Activated CD8-positive, alpha-beta memory T cell treated with anti-CD3 and anti-CD28 coated beads, Interleukin-2, amount 50 U/mL, for 24 hours (primary cell): ENCODE results near the gene RASA4B.
"Not testable (repeated sequence)": the region's sequence is repeated elsewhere in the genome, so short reads cannot be mapped to it uniquely, and the experiment has no call there.

Experiments used
- DNase-seq: peaks from one replicate; pipeline ENCODE4 v3.0.0-alpha.2; 2020; ENCODE audit errors: extremely low read depth

Gene RASA4B

DNA sequence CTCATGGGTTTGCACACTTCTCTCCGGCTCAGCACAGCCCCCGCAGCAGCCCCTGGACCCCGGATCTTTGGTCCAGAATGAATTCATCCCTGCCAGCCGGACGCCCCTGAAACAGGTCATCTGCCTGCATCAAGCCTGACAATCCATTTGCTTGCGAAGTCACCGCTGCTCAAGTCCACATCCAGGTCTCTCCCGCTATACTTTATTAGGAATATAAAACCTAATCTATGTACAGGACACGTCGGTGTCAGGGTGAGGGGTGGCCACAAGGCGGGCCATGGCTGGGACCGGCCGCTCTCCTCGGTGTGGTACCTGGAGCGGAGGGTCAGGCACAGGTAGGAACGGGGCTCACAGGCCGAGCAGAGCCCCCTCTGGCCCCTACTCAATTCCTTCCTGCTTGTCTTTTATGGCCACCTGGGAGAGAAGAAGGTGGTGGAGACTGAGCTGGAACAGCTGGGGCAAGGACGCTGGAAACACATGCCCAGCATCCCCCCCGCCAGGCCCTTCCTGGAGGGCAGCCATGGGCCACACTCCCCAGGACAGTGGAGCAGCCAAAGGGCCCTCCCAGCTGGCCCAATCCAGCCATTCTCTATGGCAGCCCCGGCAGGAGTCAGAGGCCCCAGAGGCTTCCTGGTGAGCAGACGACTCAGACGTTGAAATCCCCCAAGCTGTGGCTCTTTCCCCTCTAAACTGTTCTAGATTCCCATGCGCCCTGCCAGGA, 44.1 kb downstream of the RASA4B start:
- DNase-seq: no peak

DNA sequence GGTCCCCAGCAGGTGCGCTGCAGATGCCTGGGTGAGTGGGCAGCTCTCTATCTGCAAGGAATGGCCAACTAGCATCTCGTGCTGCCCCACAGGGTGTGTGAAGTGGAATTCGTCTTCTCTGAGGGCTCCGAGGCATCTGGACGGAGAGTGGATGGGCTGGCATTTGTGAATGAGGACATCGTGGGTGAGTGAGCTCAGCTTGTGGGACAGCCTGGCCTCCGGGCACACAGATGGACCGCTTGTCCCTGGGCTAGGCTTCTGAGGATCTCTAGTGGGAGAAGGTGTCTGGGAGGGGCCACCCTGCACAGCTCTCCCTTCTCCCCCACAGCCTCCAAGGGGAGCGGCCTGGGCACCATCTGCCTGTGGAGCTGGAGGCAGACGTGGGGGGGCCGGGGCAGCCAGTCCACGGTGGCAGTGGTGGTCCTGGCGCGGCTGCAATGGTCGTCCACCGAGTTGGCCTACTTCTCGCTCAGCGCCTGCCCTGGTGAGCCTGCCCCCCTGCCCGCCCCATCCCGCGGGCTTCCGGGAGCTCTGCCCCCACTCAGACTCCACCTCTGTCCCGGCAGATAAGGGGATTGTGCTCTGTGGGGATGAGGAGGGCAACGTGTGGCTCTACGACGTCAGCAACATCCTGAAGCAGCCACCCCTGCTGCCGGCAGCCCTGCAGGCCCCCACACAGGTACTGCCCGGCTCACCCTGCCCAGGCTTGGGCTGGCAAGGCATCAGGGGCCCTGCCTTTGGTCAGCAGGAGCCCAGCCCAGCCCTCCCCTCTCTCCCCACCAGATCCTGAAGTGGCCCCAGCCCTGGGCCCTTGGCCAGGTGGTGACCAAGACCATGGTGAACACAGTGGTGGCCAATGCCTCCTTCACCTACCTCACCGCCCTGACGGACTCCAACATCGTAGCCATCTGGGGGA, 45.2 kb downstream of the RASA4B start:
- DNase-seq: no peak

GRCh38 chr7:102471791-102472125, 45.8 kb downstream of the RASA4B start:
- DNase-seq: no peak

DNA sequence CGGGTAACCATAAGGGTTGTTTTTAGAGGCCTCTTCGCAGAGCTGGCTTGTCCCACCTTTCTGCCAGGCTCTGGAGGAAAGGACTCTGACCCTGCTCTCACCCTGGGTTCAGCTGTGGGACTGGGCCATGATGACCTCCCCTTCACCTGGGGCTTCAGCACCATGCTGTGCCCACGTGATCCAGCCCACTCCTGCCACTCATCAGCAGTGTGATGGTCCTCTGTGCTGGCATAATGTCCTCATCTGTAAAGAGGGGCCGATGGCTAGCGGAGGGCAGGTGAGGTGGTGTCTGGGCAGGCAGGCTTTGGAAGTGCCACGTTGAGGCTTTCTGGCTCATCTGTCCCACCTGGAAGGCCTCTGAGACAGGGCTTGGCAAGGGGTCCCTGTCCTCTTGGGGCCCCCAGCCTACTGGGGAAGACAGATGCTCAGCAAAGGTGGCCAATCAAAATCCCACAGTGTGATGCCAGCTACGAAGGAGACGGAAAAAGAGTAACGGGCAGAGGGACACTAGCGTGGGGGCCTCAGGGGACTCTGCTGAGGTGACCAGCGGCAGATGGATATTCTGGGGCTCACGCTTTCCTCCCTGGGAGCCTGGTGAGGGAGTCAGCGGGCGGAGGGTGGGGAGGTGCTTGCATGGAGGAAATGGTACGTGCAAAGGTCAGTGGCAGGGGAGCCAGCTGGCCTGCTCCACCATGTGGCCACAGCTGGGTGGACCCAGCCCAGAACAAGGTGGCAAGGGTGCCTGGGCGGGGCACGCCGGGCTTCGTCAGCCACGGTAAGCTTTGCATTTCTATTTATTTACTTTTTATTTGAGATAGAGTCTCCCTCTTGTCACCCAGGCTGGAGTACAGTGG, 47.4 kb downstream of the RASA4B start:
- DNase-seq: no peak

DNA sequence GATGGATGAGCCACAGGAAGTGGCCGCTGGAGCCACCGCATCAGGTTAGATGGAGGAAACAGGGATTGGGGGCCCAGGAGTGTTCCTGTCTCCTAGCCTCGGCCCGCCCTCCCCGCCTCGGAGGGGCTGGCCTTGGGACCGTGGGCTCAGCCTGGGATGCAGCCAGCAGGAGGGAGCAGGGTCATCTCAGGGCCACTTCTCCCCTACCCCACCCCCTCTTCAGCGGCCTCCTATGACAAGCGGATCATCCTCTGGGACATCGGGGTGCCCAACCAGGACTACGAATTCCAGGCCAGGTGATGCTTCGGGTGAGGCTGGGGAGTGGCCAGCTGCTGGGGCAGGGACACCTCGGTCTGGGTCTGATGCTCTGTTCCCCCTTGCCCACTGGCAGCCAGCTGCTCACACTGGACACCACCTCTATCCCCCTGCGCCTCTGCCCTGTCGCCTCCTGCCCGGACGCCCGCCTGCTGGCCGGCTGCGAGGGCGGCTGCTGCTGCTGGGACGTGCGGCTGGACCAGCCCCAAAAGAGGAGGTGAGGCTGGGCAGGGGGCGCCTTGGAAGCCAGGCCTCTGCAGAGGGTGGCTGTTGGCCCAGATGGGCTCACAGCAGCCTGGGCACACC, 48.1 kb downstream of the RASA4B start:
- DNase-seq: no peak

DNA sequence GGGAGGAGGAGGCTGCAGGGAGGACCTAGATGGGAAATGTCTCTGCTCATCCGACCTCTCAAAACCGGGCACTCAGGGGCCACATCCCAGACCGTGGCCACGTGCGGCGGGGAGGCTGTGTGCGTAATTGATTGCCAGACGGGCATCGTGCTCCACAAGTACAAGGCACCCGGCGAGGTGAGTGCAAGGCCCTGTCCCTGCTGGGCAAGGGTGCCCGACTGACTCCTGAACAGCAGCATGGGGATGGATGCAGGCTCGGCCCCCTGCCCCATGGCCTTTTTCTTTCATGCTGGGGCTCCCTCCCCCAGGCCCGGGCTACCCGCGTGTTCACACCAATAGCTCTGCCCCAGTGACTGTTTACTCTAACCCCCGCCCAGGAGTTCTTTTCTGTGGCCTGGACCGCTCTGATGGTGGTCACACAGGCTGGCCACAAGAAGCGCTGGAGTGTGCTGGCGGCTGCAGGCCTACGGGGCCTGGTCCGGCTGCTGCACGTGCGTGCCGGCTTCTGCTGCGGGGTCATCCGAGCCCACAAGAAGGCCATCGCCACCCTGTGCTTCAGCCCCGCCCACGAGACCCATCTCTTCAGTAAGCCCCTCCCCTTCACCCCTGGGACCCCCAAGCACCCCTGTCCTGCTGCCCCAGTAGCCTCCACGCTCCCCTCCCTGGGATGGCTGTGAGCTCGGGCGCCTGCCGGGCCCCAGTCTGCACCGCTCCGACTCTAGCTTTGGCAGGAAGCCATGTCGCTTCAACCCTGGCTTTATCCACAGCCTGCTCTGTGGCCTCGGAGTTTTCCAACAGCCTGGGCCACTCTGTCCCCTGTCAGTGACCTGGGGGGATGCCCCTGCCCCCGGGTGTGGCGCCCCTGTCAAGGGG, 48.9 kb downstream of the RASA4B start:
- no peak for DNase-seq

GRCh38 chr7:102467581-102468477, 49.7 kb downstream of the RASA4B start:
- no peak for DNase-seq

DNA sequence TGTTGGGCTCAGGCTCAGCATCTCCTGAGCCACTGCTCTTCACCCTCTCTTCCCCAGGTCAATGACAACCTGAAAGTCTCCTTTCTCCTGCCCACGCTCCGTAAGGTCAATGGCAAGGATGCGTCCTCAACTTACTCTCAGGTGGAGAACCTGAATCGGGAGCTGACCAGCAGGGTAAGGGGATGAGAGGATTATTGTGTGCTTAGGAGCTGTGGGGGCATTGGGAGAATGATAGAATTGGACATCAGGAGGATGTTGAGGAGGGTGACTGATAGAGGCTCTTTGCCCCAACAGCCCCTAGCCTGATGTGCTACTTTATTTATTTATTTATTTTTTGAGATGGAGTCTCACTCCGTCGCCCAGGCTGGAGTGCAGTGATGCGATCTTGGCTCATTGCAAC, 51.5 kb downstream of the RASA4B start:
- no peak for DNase-seq

DNA sequence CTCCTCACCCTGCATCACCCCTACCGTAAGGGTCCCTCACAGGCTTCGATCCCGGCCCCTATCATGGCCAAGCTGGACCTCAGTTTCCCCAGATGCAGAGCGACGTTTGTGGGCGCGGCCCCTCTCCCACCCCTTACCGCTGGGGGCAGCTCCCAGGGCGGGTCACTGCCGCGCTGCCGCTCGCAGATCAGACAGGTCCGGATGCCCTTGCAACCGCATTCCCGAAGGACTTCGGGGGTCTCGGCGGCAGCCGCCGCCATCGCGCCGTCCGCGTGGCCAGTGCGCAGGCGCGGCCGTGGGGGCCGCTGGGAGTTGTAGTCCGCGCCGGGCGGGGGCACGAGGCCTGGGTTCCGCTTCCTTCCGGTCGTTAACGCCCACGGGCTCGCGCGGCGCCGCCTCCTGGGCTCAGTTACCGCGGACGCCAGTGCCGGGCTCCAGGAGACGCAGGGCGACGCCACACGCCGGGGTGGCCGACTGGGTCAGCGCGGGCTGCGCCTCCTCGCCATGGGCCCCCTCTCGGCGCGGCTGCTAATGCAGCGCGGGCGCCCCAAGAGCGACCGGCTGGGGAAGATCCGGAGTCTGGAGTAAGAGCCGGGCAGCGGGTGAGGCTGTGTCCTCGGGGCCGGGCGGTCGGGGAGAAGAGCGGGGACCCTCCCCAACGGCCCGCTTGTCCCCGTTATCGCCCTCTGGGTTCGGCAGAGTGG, 52.8 kb downstream of the RASA4B start, which contains the start of the genes ALKBH4 and LRWD1:
ALKBH4 (minus strand) TSS at position 287 of the 704 bp plus-strand sequence; CDS start at position 260, 27 bp downstream.
LRWD1 (plus strand) TSS at position 408 of the 704 bp plus-strand sequence; CDS start at position 505, 97 bp downstream.
- DNase-seq: peak; percentile 86

DNA sequence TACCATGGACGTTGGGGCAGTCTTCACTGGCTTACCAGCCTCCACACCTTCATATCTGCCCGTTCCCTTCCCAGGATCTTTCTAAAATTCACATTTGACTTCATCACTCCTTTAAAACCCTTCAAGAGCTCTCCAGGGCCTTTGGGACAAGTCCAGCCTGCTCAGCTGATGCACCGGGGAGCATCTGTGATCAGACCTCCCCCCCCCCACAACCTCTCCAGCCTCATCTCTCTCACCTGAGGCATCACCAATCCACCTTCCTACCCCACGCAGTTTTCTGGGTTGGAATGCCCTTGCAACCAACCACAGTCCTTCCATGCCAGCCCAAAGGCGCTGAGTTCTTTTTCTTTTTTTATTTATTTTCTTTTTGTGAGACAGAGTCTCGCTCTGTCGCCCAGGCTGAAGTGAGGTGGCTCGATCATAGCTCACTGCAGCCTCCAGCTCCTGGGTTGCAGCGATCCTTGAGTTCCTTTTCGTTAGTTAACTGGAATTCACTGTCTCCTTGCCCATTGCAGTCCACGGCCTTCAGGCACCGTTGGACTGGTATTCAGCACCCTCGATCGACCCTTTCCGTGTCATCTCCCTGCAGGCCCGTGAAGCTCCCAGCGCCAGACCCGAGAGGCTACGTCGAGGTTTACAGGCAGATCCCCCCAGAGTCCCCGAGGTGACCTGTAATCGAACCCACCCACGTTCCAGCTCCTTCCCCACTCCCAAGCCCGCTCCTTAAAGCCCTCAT, 53.6 kb downstream of the RASA4B start:
- DNase-seq: no peak

- DNase-seq: no peak
Measured at GRCh38 chr7:102460467-102460866, 57.1 kb downstream of the RASA4B start.

- no peak for DNase-seq
Measured at GRCh38 chr7:102459221-102459844, 58.2 kb downstream of the RASA4B start.

GRCh38 chr7:102457352-102457924, 60.1 kb downstream of the RASA4B start:
- no peak for DNase-seq

GRCh38 chr7:102456327-102456726, 61.2 kb downstream of the RASA4B start:
- no peak for DNase-seq

- DNase-seq: no peak
Measured at GRCh38 chr7:102455596-102455995, 62.0 kb downstream of the RASA4B start.

DNA sequence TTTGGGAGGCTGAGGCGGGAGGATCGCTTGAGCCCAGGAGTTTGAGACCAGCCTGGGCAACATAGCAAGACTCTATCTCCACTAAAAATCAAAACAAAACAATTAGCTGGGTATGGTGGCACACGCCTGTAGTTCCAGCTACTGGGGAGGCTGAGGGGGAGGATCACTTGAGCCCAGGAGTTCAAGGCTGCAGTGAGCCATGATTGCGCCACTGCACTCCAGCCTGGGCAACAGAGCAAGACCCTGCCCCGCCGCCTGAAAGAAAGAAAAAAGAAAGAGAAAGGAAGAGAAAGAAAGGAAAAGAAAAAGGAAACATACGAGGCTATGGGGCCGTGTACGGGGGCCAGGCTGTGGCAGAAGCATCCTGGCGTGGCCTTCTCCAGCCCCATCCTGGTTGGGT, 62.6 kb downstream of the RASA4B start:
- not testable (repeated sequence) for DNase-seq

GRCh38 chr7:102454468-102454867, 63.1 kb downstream of the RASA4B start:
- no peak for DNase-seq
